Adrenal gland (tissue), 5 donors: Measurements from ENCODE around the gene SCARB1.

ENCODE experiments used
- POLR2A ChIP-seq, 2 donors: fragments of 450-650 bp; IDR thresholded peaks; one replicate each; pipeline ENCODE4 v1.6.1; 2017; ENCODE audit warnings: antibody characterized with exemption in 2 of 2, mild to moderate bottlenecking in 2 of 2, moderate library complexity in 1 of 2
- TF ChIP-seq, protein P1 (sequence below), 6 experiments: fragments of 450-650 bp in 4 of 6; fragments of 200-600 bp in 2 of 6; sonication (generic) in 1 of 6; IDR thresholded peaks; 1 replicate in 5 of 6; 2 replicates in 1 of 6; pipeline versions ENCODE4 v1.5.1 to v1.8.0; 2016 to 2021; ENCODE audit warnings: antibody characterized with exemption in 6 of 6, mild to moderate bottlenecking in 2 of 6, moderate library complexity in 1 of 6
- donor health status: DM: no; HTN: no; CAD: no.

DNA sequence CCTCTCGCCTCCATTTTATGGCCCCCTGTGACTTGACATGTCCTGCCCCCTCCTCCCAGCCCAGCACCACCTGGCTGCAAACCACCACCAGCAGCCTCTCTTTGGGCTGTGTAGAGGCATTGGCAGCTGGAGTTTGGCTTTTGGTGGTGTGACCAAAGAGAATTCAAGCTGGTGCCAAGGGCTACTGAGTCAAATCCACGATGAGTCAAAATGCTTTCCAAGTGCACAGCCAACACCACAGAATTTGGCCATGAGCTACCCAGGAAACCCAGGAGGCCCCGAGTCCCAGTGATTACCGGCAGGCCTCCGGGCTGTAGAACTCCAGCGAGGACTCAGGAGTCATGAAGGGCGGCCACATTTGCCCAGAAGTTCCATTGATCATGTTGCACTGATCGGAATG is 53.8 kb downstream of the SCARB1 start:
- TF ChIP-seq, protein P1, sequence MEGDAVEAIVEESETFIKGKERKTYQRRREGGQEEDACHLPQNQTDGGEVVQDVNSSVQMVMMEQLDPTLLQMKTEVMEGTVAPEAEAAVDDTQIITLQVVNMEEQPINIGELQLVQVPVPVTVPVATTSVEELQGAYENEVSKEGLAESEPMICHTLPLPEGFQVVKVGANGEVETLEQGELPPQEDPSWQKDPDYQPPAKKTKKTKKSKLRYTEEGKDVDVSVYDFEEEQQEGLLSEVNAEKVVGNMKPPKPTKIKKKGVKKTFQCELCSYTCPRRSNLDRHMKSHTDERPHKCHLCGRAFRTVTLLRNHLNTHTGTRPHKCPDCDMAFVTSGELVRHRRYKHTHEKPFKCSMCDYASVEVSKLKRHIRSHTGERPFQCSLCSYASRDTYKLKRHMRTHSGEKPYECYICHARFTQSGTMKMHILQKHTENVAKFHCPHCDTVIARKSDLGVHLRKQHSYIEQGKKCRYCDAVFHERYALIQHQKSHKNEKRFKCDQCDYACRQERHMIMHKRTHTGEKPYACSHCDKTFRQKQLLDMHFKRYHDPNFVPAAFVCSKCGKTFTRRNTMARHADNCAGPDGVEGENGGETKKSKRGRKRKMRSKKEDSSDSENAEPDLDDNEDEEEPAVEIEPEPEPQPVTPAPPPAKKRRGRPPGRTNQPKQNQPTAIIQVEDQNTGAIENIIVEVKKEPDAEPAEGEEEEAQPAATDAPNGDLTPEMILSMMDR (IDR thresholded peaks at IDR 0.05): no peak
- peak in 1 of 2 donors; percentile 24 for TF ChIP-seq POLR2A (IDR thresholded peaks at IDR 0.05)
